HepG2 (cell line): ENCODE data around the gene TFCP2L1. TPM values are rescaled to one million over a fixed set of nuclear protein-coding genes. Genes with fewer than 3 reads are reported as not detected.

Experiments used
- ATAC-seq: fragments of 200-7000 bp; cut with Tn5 transposase; 3 replicates; pipeline ENCODE4 v1.9.1; 2020; ENCODE audit warnings: mild to moderate bottlenecking, moderate library complexity
- BruUV-seq: library from RNA; stranded (reverse); fragments of 400-500 nt; replicated peaks from 2 replicates; lab custom pipeline; 2021; lab: Mats Ljungman, UMichigan
- CTCF ChIA-PET: fragments of 300-600 bp; formaldehyde crosslinking; extraction: SDS; loops from one replicate; lab custom pipeline; 2021; ENCODE audit warnings: low total read pairs, inconsistent platforms, low intra/inter-chr PET ratio; lab: Yijun Ruan, JAX
- POLR2A ChIA-PET: fragments of 350-600 bp; sonication (Branson Sonifier 250); formaldehyde crosslinking; loops from one replicate; lab custom pipeline; 2020; ENCODE audit warnings: antibody characterized with exemption, inconsistent platforms; lab: Yijun Ruan, JAX
- DNase-seq: peaks from one replicate; pipeline ENCODE4 v3.0.0-alpha.2; 2015; ENCODE audit warnings: low spot score
- FAIRE-seq: peaks from 3 replicates; lab custom pipeline; 2011; peaks lifted over from hg19 to GRCh38; lab: Jason Lieb, UNC
- H2AFZ ChIP-seq: one replicate; pipeline ENCODE4 v1.6.1; 2011; ENCODE audit warnings: low read length, inconsistent platforms
- H3K27ac ChIP-seq: fragments of 300-600 bp; 3 replicates; pipeline ENCODE4 v1.8.0; 2011; ENCODE audit warnings: mixed run types, mild to moderate bottlenecking, mixed read lengths, low read length, inconsistent platforms; ENCODE audit not compliant: insufficient read depth; ENCODE audit errors: extremely low read length
- H3K27me3 ChIP-seq, 2 experiments: fragments of 200-600 bp in 1 of 2; 2 replicates in 1 of 2; 3 replicates in 1 of 2; pipeline versions ENCODE4 v1.6.0 to v1.8.0; 2011; ENCODE audit warnings: low read length in 2 of 2, mild to moderate bottlenecking in 2 of 2, moderate library complexity in 2 of 2, inconsistent platforms in 1 of 2; ENCODE audit not compliant: insufficient read depth in 2 of 2, control insufficient read depth in 1 of 2
- H3K36me3 ChIP-seq, 2 experiments: fragments of 200-600 bp in 1 of 2; replicated peaks in 1 of 2; 2 replicates in 1 of 2; 3 replicates in 1 of 2; pipeline versions ENCODE4 v1.5.1 to v1.8.0; 2011; ENCODE audit warnings: low read length in 2 of 2, inconsistent platforms in 1 of 2; ENCODE audit not compliant: insufficient read depth in 2 of 2, control insufficient read depth in 1 of 2
- H3K4me1 ChIP-seq: 2 replicates; pipeline ENCODE4 v1.5.1; 2012; ENCODE audit warnings: low read length, inconsistent platforms; ENCODE audit not compliant: insufficient read depth
- H3K4me2 ChIP-seq: 2 replicates; pipeline ENCODE4 v1.6.0; 2011; ENCODE audit warnings: low read depth, low read length, inconsistent platforms
- H3K4me3 ChIP-seq, 3 experiments: fragments of 200-600 bp in 1 of 3; sonication (generic), shearing (Covaris generic) in 1 of 3; replicated peaks in 1 of 3; 2 replicates each; pipeline ENCODE4 v1.5.1; 2011 to 2016; ENCODE audit warnings: low read length in 3 of 3, inconsistent platforms in 2 of 3, low read depth in 2 of 3, mild to moderate bottlenecking in 2 of 3, control low read depth in 1 of 3, mixed read lengths in 1 of 3; ENCODE audit not compliant: insufficient read depth in 1 of 3
- H3K79me2 ChIP-seq: one replicate; pipeline ENCODE4 v1.6.1; 2011; ENCODE audit warnings: low read length, inconsistent platforms; ENCODE audit not compliant: insufficient read depth
- H3K9ac ChIP-seq: 2 replicates; pipeline ENCODE4 v1.6.0; 2011; ENCODE audit warnings: mild to moderate bottlenecking, low read depth, low read length, inconsistent platforms; ENCODE audit not compliant: insufficient read depth
- H3K9me3 ChIP-seq: 2 replicates; pipeline ENCODE4 v1.5.1; 2012; ENCODE audit warnings: mild to moderate bottlenecking, low read length
- H4K20me1 ChIP-seq: 2 replicates; pipeline ENCODE4 v1.6.0; 2011; ENCODE audit warnings: inconsistent platforms, mild to moderate bottlenecking, low read length, moderate library complexity; ENCODE audit not compliant: insufficient read depth
- ZBTB34 ChIP-seq: sonication (generic); formaldehyde crosslinking; IDR thresholded peaks from 2 replicates; pipeline ENCODE4 v1.8.0; 2022; ENCODE audit warnings: mild to moderate bottlenecking, missing genetic modification reagents
- ZNF740 ChIP-seq: sonication (generic); formaldehyde crosslinking; IDR thresholded peaks from 2 replicates; pipeline ENCODE4 v1.4.0; 2020; ENCODE audit warnings: missing genetic modification reagents
- ZXDC ChIP-seq: sonication (generic); formaldehyde crosslinking; IDR thresholded peaks from 2 replicates; pipeline ENCODE4 v1.5.0; 2020; ENCODE audit warnings: mild to moderate bottlenecking, missing genetic modification reagents
- WGBS: methylation state at CpG from one replicate; pipeline ENCODE4 v1.1.6; 2017; ENCODE audit warnings: low lambda C conversion rate; 5-methylcytosine and 5-hydroxymethylcytosine counted together
- in situ Hi-C: cut with HindIII; loops from 2 replicates; pipeline ENCODE4 v1.10.0; 2017; ENCODE audit warnings: low pct_unique_long_range_greater_than_20kb; ENCODE audit not compliant: extremely low pct_ligation_motif_present
- intact Hi-C: fragments of 100-400 bp; cut with micrococcal nuclease; formaldehyde crosslinking; loops from one replicate; pipeline ENCODE4 v1.10.0; 2022; ENCODE audit not compliant: unreplicated experiment
- polyA plus RNA-seq, 8 experiments: library from polyadenylated mRNA; depleted of rRNA in 3 of 8; stranded (reverse) in 7 of 8; unstranded in 1 of 8; fragments of >200 nt; fragmentation: Illumina TruSeq in 4 of 8; extraction: Trizol in 4 of 8; gene quantifications; 2 replicates each; pipeline versions ENCODE4 v1.2.1 to v1.2.3, GENCODE V29; 2011 to 2016; ENCODE audit warnings: low read depth in 4 of 8, missing spikeins in 1 of 8, mixed read lengths in 1 of 8; ENCODE audit not compliant: insufficient read depth in 1 of 8
- total RNA-seq, 5 experiments: library from RNA; depleted of rRNA; stranded (reverse); fragments of >200 nt; fragmentation: Illumina TruSeq; extraction: Trizol; gene quantifications; 2 replicates each; pipeline ENCODE4 v1.2.3, GENCODE V29; 2016; ENCODE audit warnings: low read depth in 1 of 5

The TFCP2L1 gene
- total and polyA plus RNA-seq, 2 of the 13 experiments (the other 11 are each of a cell fraction or from before 2014, with no cell fraction given), result under 0.01 TPM; not detected in 1

- TF ChIP-seq ZBTB34 (CRISPR knock-in tag), result no peak
- TF ChIP-seq ZNF740, result no peak
- TF ChIP-seq ZXDC (CRISPR knock-in tag), result no peak
- Histone ChIP-seq H3K9me3 (no peaks in the 10 kb centered on the region), H3K4me2 (no peak overlapping the region), H4K20me1 (no peaks in the 10 kb centered on the region), H3K27me3 (peaks cover 0 to 7% of the 10 kb centered on the region in 2 experiments; a peak in 1 of 5 replicates), H3K27ac (no peak overlapping the region), H3K79me2 (no peaks in the 10 kb centered on the region), H3K4me3 (no peak overlapping the region), H3K9ac (no peak overlapping the region), H2AFZ (no peak overlapping the region), H3K36me3 (no peaks in the 10 kb centered on the region), H3K4me1 (no peaks in the 10 kb centered on the region)
- no peak for DNase-seq
- ATAC-seq, result no peak
- no peak for FAIRE-seq
- no TSS peak for BruUV-seq
- 55% methylated on average over 8 of the region's 8 CpGs for WGBS
- ChIA-PET CTCF (no interaction called here), POLR2A (no interaction called here)
- intact Hi-C loops, result no loop called here
- in situ Hi-C loops, result loop anchor here (10.0 kb wide), 3 partner anchors 202 to 632 kb away; no protein-coding TSS in a partner anchor
Measured at GRCh38 chr2:121326628-121327027, 41.6 kb upstream of the TFCP2L1 start.
